Liver (tissue), 3 donors: ENCODE measurements around the gene GPC1.

Source experiments
- CTCF ChIP-seq: fragments of 150-350 bp; IDR thresholded peaks from 2 replicates; pipeline ENCODE4 v1.5.1; 2017; ENCODE audit warnings: improper control_type of control experiment, low read depth, low read length; ENCODE audit not compliant: missing input control
- EGR1 ChIP-seq, 2 donors: IDR thresholded peaks; 2 replicates each; pipeline ENCODE4 v1.6.1; 2016 to 2018; ENCODE audit warnings: antibody characterized with exemption in 2 of 2, low read depth in 2 of 2
- FOXA1 ChIP-seq: IDR thresholded peaks from 2 replicates; pipeline ENCODE4 v1.6.1; 2016; ENCODE audit warnings: antibody characterized with exemption
- GABPA ChIP-seq, 2 donors: IDR thresholded peaks in 1 of 2; conservative IDR thresholded peaks in 1 of 2; 2 replicates each; pipeline ENCODE4 v1.6.1; 2016; ENCODE audit warnings: antibody characterized with exemption in 2 of 2, mild to moderate bottlenecking in 1 of 2, moderate library complexity in 1 of 2
- RAD21 ChIP-seq, 2 donors: IDR thresholded peaks; 2 replicates each; pipeline ENCODE4 v1.6.1; 2016; ENCODE audit warnings: antibody characterized with exemption in 2 of 2, mild to moderate bottlenecking in 2 of 2
- RXRA ChIP-seq, 2 donors: IDR thresholded peaks; 2 replicates each; pipeline ENCODE4 v1.6.1; 2017 to 2018; ENCODE audit warnings: antibody characterized with exemption in 2 of 2, mild to moderate bottlenecking in 1 of 2
- YY1 ChIP-seq: IDR thresholded peaks from 2 replicates; pipeline ENCODE4 v1.6.1; 2016; ENCODE audit warnings: antibody characterized with exemption, mild to moderate bottlenecking
- ZBTB33 ChIP-seq: IDR thresholded peaks from 2 replicates; pipeline ENCODE4 v1.6.1; 2016; ENCODE audit warnings: antibody characterized with exemption
- TF ChIP-seq, protein P1 (sequence below): IDR thresholded peaks from 2 replicates; pipeline ENCODE4 v1.6.1; 2016; ENCODE audit warnings: antibody characterized with exemption
- donor health status: healthy.
- donor health status: healthy.

- TF ChIP-seq CTCF (no peak), RAD21 (IDR thresholded peaks at IDR 0.05) (no peak), ZBTB33 (no peak), GABPA (IDR thresholded peaks at IDR 0.05 in 1 of 2, conservative IDR thresholded peaks at IDR 0.05 in 1 of 2) (no peak), YY1 (no peak), RXRA (IDR thresholded peaks at IDR 0.05) (no peak), FOXA1 (no peak), EGR1 (IDR thresholded peaks at IDR 0.05; ENCODE audit: low read depth in 2 of 2) (no peak)
- TF ChIP-seq, protein P1, sequence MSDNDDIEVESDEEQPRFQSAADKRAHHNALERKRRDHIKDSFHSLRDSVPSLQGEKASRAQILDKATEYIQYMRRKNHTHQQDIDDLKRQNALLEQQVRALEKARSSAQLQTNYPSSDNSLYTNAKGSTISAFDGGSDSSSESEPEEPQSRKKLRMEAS: no peak
These were observed 76.6 kb downstream of the GPC1 start for GRCh38 chr2:240512109-240512485.
